CD14-positive monocyte (primary cell): ENCODE data around the gene COA6. TPM values are rescaled to one million over a fixed set of nuclear protein-coding genes. Genes with fewer than 3 reads are reported as not detected.
A peak's percentile ranks its signal among the peaks of the same experiment; 100 is the strongest.

Source experiments
- DNase-seq, 3 donors: peaks; one replicate each; pipeline ENCODE4 v3.0.0-alpha.2; 2011 to 2022
- H2AFZ ChIP-seq: 2 replicates; pipeline ENCODE4 v1.6.0; 2012; ENCODE audit warnings: mild to moderate bottlenecking, low read depth, low read length, inconsistent platforms; ENCODE audit not compliant: insufficient read depth, poor library complexity, severe bottlenecking
- H3K27ac ChIP-seq, 2 donors: 1 replicate in 1 of 2; 2 replicates in 1 of 2; pipeline ENCODE4 v1.5.1; 2012 to 2013; ENCODE audit warnings: low read length in 2 of 2, control low read depth in 1 of 2, inconsistent platforms in 1 of 2, low read depth in 1 of 2, mild to moderate bottlenecking in 1 of 2
- H3K27me3 ChIP-seq, 2 donors: one replicate each; pipeline versions ENCODE4 v1.6.0 to v1.6.1; 2011 to 2013; ENCODE audit warnings: low read length in 2 of 2; ENCODE audit not compliant: control insufficient read depth in 2 of 2, insufficient read depth in 2 of 2
- H3K36me3 ChIP-seq, 2 donors: replicated peaks in 1 of 2; 1 replicate in 1 of 2; 2 replicates in 1 of 2; pipeline versions ENCODE4 v1.5.1 to v1.6.1; 2012 to 2013; ENCODE audit warnings: low read length in 2 of 2, control low read depth in 1 of 2, inconsistent platforms in 1 of 2, mild to moderate bottlenecking in 1 of 2; ENCODE audit not compliant: insufficient read depth in 2 of 2, control insufficient read depth in 1 of 2
- H3K4me1 ChIP-seq, 2 donors: 1 replicate in 1 of 2; 2 replicates in 1 of 2; pipeline versions ENCODE4 v1.5.1 to v1.6.1; 2012 to 2013; ENCODE audit warnings: low read length in 2 of 2, control low read depth in 1 of 2, inconsistent platforms in 1 of 2, mild to moderate bottlenecking in 1 of 2, moderate library complexity in 1 of 2; ENCODE audit not compliant: insufficient read depth in 2 of 2, control insufficient read depth in 1 of 2
- H3K4me2 ChIP-seq: replicated peaks from 2 replicates; pipeline ENCODE3; 2012; ENCODE audit warnings: low read length, moderate library complexity, mild to moderate bottlenecking; ENCODE audit not compliant: poor library complexity, severe bottlenecking; ENCODE audit errors: extremely low read depth
- H3K4me3 ChIP-seq, 3 experiments: fragments of 200-600 bp in 1 of 3; sonication (generic) in 1 of 3; replicated peaks in 1 of 3; 1 replicate in 2 of 3; 2 replicates in 1 of 3; pipeline ENCODE4 v1.5.1; 2011 to 2013; ENCODE audit warnings: low read length in 3 of 3, mild to moderate bottlenecking in 3 of 3, control low read depth in 2 of 3, low read depth in 2 of 3, inconsistent platforms in 1 of 3, moderate library complexity in 1 of 3
- H3K79me2 ChIP-seq: 2 replicates; pipeline ENCODE4 v1.6.0; 2012; ENCODE audit warnings: mild to moderate bottlenecking, control low read depth, inconsistent platforms, low read length, moderate library complexity; ENCODE audit not compliant: insufficient read depth
- H3K9ac ChIP-seq: 2 replicates; pipeline ENCODE4 v1.6.0; 2017; ENCODE audit warnings: low read length, mild to moderate bottlenecking; ENCODE audit not compliant: insufficient read depth, poor library complexity, severe bottlenecking
- H3K9me3 ChIP-seq, 2 donors: replicated peaks in 1 of 2; 1 replicate in 1 of 2; 2 replicates in 1 of 2; pipeline versions ENCODE4 v1.5.1 to v1.6.1; 2012 to 2013; ENCODE audit warnings: low read length in 2 of 2, control low read depth in 1 of 2; ENCODE audit not compliant: control insufficient read depth in 1 of 2, insufficient read depth in 1 of 2
- H4K20me1 ChIP-seq: 2 replicates; pipeline ENCODE4 v1.6.0; 2012; ENCODE audit warnings: mild to moderate bottlenecking, low read length, control low read depth, moderate library complexity; ENCODE audit not compliant: insufficient read depth
- H3K27ac Mint-ChIP-seq, 7 donors: one replicate each; pipeline ENCODE4 v1.8.0; 2020; ENCODE audit warnings: mild to moderate bottlenecking in 7 of 7, mixed read lengths in 7 of 7, moderate library complexity in 6 of 7, inconsistent platforms in 2 of 7
- H3K27me3 Mint-ChIP-seq, 3 donors: one replicate each; pipeline ENCODE4 v1.8.0; 2021 to 2022; ENCODE audit warnings: low read depth in 3 of 3, mild to moderate bottlenecking in 3 of 3, mixed read lengths in 3 of 3, moderate library complexity in 3 of 3, inconsistent platforms in 1 of 3
- H3K36me3 Mint-ChIP-seq, 2 donors: one replicate each; pipeline ENCODE4 v1.8.0; 2020; ENCODE audit warnings: mixed read lengths in 2 of 2, inconsistent platforms in 1 of 2, mild to moderate bottlenecking in 1 of 2
- H3K4me1 Mint-ChIP-seq: one replicate; pipeline ENCODE4 v1.8.0; 2020; ENCODE audit warnings: mild to moderate bottlenecking, mixed read lengths
- H3K4me3 Mint-ChIP-seq, 2 donors: one replicate each; pipeline ENCODE4 v1.8.0; 2020; ENCODE audit warnings: mild to moderate bottlenecking in 2 of 2, mixed read lengths in 2 of 2, moderate library complexity in 1 of 2
- H3K9me3 Mint-ChIP-seq, 7 donors: one replicate each; pipeline ENCODE4 v1.8.0; 2020 to 2022; ENCODE audit warnings: mixed read lengths in 7 of 7, mild to moderate bottlenecking in 6 of 7, moderate library complexity in 6 of 7, inconsistent platforms in 2 of 7
- WGBS: methylation state at CpG from one replicate; pipeline ENCODE4 v1.1.5; 2013; ENCODE audit warnings: missing lambda C conversion rate; ENCODE audit not compliant: insufficient coverage; 5-methylcytosine and 5-hydroxymethylcytosine counted together
- intact Hi-C, 2 donors: fragments of 100-400 bp; cut with micrococcal nuclease; formaldehyde crosslinking; loops; one replicate each; pipeline versions ENCODE4 v1.15.0 to v1.15.1; 2023
- polyA plus RNA-seq, 3 donors: library from polyadenylated mRNA; depleted of rRNA in 1 of 3; unstranded in 2 of 3; stranded (reverse) in 1 of 3; fragments of 300-500 nt in 2 of 3; fragments of >200 nt in 1 of 3; fragmentation: Illumina TruSeq in 2 of 3; gene quantifications; 1 replicate in 2 of 3; 2 replicates in 1 of 3; pipeline ENCODE4 v1.2.3, GENCODE V29; 2012 to 2021
- TF ChIP-seq, protein P1 (sequence below): fragments of 200-600 bp; IDR thresholded peaks from one replicate; pipeline ENCODE4 v1.8.0; 2022; ENCODE audit warnings: antibody characterized with exemption, mild to moderate bottlenecking

The COA6 gene
- polyA plus RNA-seq, 3 donors: 7.2 to 55.5 (median 46.3) TPM

- Histone ChIP-seq H3K9ac (no peak overlapping the region), H3K27ac (peak overlapping the region in 1 of 2 donors; percentile 18), H3K9me3 (no peaks in the 10 kb centered on the region), H3K4me1 (peaks cover 40 to 50% of the 10 kb centered on the region in 2 donors), H3K4me3 (peak overlapping the region in 1 of 3 experiments; percentile 32), H3K27me3 (no peaks in the 10 kb centered on the region), H2AFZ (peak overlapping the region; percentile 71), H3K4me2 (peak overlapping the region; percentile 36), H3K79me2 (no peaks in the 10 kb centered on the region), H4K20me1 (no peaks in the 10 kb centered on the region), H3K36me3 (peaks cover 12% of the 10 kb centered on the region in 2 donors)
- H3K36me3 Mint-ChIP-seq: peaks cover 8 to 11% of the 10 kb centered on the region in 2 donors
- peak in 2 of 3 donors; percentile 6 to 15 for DNase-seq
- WGBS: 68% methylated on average over 6 of the region's 6 CpGs
- H3K4me3 Mint-ChIP-seq: peak overlapping the region; percentile 29 to 32
- peaks cover 45% of the 10 kb centered on the region for H3K4me1 Mint-ChIP-seq
- peak overlapping the region; percentile 68 to 88 (median 84) for H3K27ac Mint-ChIP-seq
- H3K9me3 Mint-ChIP-seq: no peaks in the 10 kb centered on the region
- intact Hi-C loops: no loop called here
- H3K27me3 Mint-ChIP-seq: no peaks in the 10 kb centered on the region
- TF ChIP-seq, protein P1, sequence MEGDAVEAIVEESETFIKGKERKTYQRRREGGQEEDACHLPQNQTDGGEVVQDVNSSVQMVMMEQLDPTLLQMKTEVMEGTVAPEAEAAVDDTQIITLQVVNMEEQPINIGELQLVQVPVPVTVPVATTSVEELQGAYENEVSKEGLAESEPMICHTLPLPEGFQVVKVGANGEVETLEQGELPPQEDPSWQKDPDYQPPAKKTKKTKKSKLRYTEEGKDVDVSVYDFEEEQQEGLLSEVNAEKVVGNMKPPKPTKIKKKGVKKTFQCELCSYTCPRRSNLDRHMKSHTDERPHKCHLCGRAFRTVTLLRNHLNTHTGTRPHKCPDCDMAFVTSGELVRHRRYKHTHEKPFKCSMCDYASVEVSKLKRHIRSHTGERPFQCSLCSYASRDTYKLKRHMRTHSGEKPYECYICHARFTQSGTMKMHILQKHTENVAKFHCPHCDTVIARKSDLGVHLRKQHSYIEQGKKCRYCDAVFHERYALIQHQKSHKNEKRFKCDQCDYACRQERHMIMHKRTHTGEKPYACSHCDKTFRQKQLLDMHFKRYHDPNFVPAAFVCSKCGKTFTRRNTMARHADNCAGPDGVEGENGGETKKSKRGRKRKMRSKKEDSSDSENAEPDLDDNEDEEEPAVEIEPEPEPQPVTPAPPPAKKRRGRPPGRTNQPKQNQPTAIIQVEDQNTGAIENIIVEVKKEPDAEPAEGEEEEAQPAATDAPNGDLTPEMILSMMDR: no peak
These were observed 23.6 kb downstream of the COA6 start for GRCh38 chr1:234396871-234397270.

DNA sequence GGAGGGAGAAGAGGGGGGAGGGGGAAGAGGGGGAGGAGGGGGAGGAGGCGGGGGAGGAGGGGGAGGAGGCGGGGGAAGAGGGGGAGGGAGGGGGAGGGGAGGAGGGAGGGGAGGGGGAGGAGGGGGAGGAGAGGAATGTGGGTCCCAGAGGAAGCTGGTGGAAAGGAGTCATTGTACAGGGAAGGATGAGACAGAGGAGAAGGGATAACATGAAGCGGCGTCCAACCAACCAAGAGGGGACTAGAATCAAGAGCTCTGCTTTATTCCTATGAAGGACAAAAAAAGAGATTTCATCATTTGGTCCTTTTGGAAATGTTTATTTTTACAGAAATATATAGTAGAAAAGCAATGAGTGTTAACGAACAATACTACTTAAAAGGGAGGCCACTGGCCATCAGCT, 24.5 kb downstream of the COA6 start:
- Histone ChIP-seq H2AFZ (no peak overlapping the region), H3K4me1 (peaks cover 40 to 50% of the 10 kb centered on the region in 2 donors), H3K4me2 (no peak overlapping the region), H3K9me3 (no peaks in the 10 kb centered on the region), H3K79me2 (no peaks in the 10 kb centered on the region), H3K36me3 (peaks cover 6 to 7% of the 10 kb centered on the region in 2 donors), H3K4me3 (no peak overlapping the region), H3K27me3 (no peaks in the 10 kb centered on the region), H4K20me1 (no peaks in the 10 kb centered on the region), H3K27ac (peak overlapping the region in 1 of 2 donors; percentile 91), H3K9ac (no peak overlapping the region)
- peaks cover 4 to 6% of the 10 kb centered on the region in 2 donors for H3K36me3 Mint-ChIP-seq
- TF ChIP-seq, protein P1: no peak
- peak overlapping the region in 2 of 7 donors; percentile 62 to 93 for H3K27ac Mint-ChIP-seq
- WGBS: 100% methylated on average over 2 of the region's 5 CpGs
- no peaks in the 10 kb centered on the region for H3K9me3 Mint-ChIP-seq
- DNase-seq: no peak
- intact Hi-C loops: no loop called here
- no peak overlapping the region for H3K4me3 Mint-ChIP-seq
- H3K27me3 Mint-ChIP-seq: no peaks in the 10 kb centered on the region
- H3K4me1 Mint-ChIP-seq: peaks cover 45% of the 10 kb centered on the region
